Measurements from ENCODE around the gene TBCEL. TPM values are rescaled to one million over a fixed set of nuclear protein-coding genes. Genes with fewer than 3 reads are reported as not detected.

Gene TBCEL
- total RNA-seq (10 to 100 TPM; 42.7 to 42.9 TPM), polyA plus RNA-seq (ENCODE audit: insufficient read depth, low read depth, low replicate concordance) (38.2 TPM)
- long read RNA-seq, donor 1, full-length matches to known transcripts, result 3 of 3 reads
- long read RNA-seq, donor 1, partial matches to known transcripts, result 0 of 3 reads
- long read RNA-seq, donor 1, other reads (novel, unspliced or antisense), result 0 of 3 reads
- long read RNA-seq, donor 2, full-length matches to known transcripts, result 5 of 5 reads
- long read RNA-seq, donor 2, partial matches to known transcripts, result 0 of 5 reads
- long read RNA-seq, donor 2, other reads (novel, unspliced or antisense), result 0 of 5 reads

DNA sequence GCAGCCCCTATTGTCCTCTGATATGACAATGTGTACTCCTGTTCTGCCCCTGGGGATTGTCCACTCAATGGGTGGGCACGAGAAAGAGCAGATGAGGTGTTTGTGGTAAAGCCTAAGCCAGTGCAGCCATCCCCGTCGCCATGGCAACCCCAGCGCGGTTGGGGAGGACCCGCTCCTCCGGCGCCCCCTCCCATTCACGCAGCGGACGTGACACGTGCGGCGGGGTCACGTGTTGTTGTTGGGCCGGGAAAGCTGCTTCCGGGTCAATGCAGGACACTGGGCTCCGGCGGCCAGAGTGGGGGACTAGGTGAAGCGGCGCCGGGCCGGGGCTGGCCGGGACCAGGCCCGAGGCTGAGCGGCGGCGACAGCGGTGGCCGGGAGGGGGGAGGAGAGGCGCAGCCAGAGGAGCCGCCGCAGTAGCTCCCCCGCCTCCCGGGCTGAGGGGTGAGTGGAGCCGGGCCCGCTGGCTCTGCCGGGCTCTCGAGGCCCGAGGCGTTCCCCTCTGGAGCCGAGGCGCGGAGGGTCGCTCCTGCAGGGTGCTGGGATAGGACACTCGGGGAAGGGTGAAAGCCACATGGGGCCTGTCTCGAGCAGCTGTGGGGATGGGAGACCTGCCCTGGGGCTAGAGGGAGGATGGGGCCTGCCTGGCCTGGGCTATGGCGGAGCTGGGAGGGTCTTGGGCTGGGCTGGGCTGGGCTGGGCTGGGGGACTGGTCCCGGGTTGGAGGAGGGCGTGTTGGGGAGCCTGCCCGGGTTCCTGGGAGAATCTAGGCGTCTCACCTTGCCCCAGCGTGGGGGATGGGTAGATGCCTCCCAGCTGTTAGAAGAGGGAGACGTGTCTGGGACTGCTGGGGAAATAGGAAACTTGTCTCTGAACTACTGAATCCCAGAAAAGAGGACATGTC is at the start of gene TBCEL:
Gene TBCEL (plus strand): TSS at position 255 of the 904 bp plus-strand sequence. CDS start 21,589 bp downstream, outside the sequence.
- H3K4me1 ChIP-seq, result peaks cover 15% of the 10 kb centered on the region
- no peak for TF ChIP-seq POLR2A (IDR thresholded peaks at IDR 0.05)
- TF ChIP-seq CTCF (IDR thresholded peaks at IDR 0.05), result no peak
- H3K9me3 ChIP-seq, result no peaks in the 10 kb centered on the region
- intact Hi-C loops (cut with DNase I; ENCODE audit: low total_unique reads), result loop anchor here (10.0 kb wide), 1 partner anchor 81 kb away; the partner anchor contains the start of gene TECTA
- WGBS, 2 donors, result 1 to 5% methylated on average over 4 to 43 of the region's 54 CpGs
- DNase-seq, result peak; percentile 97
- H3K27me3 ChIP-seq, result no peaks in the 10 kb centered on the region
- H3K27ac ChIP-seq, result peak within 1 kb of the TSS; percentile 75 to 78
- H3K36me3 ChIP-seq (ENCODE audit: low read depth, missing control alignments), result no peaks in the 10 kb centered on the region
- H3K4me3 ChIP-seq, result peak within 1 kb of the TSS; percentile 71 to 77

DNA sequence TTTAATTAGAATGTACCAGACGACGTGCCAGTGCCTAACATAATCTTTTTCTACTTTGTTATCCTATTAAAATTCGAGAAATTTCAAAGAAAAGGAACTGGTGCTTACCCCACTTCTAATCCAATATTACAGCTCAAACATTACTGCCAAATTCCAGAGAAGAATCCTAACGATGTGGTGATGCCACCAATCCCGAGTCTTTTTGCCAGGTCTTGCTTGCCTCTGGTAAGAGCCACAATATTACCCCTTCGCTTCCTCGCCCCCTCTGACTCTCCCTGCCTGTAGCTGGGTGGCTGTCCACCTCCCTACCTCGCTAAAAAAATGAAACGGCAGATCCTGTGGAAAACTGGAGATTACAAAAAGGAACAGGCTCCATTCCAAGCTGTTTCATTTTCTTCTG is 49.4 kb upstream of the TBCEL start:
- TF ChIP-seq POLR2A (IDR thresholded peaks at IDR 0.05) (no peak), CTCF (IDR thresholded peaks at IDR 0.05) (no peak)
- Histone ChIP-seq H3K36me3 (ENCODE audit: low read depth, missing control alignments) (no peaks in the 10 kb centered on the region), H3K4me1 (no peaks in the 10 kb centered on the region), H3K27ac (no peak overlapping the region), H3K27me3 (no peaks in the 10 kb centered on the region), H3K9me3 (no peaks in the 10 kb centered on the region), H3K4me3 (no peak overlapping the region)
- intact Hi-C loops (cut with DNase I; ENCODE audit: low total_unique reads), result no loop called here
- 53 to 54% methylated on average over 9 of the region's 9 CpGs for WGBS, 2 donors
- DNase-seq, result no peak

- TF ChIP-seq POLR2A (IDR thresholded peaks at IDR 0.05) (no peak), CTCF (IDR thresholded peaks at IDR 0.05) (no peak)
- H3K27me3 ChIP-seq, result no peaks in the 10 kb centered on the region
- WGBS, 2 donors, result 43 to 59% methylated on average over 4 of the region's 4 CpGs
- H3K4me3 ChIP-seq, result no peak overlapping the region
- H3K36me3 ChIP-seq (ENCODE audit: low read depth, missing control alignments), result no peaks in the 10 kb centered on the region
- no peaks in the 10 kb centered on the region for H3K9me3 ChIP-seq
- intact Hi-C loops (cut with DNase I; ENCODE audit: low total_unique reads), result no loop called here
- no peaks in the 10 kb centered on the region for H3K4me1 ChIP-seq
- H3K27ac ChIP-seq, result no peak overlapping the region
- DNase-seq, result no peak
Measured at GRCh38 chr11:120974965-120975364, 48.9 kb upstream of the TBCEL start.

- Histone ChIP-seq H3K9me3 (no peaks in the 10 kb centered on the region), H3K36me3 (ENCODE audit: low read depth, missing control alignments) (no peaks in the 10 kb centered on the region), H3K27me3 (no peaks in the 10 kb centered on the region), H3K27ac (no peak overlapping the region), H3K4me3 (no peak overlapping the region), H3K4me1 (no peaks in the 10 kb centered on the region)
- intact Hi-C loops (cut with DNase I; ENCODE audit: low total_unique reads), result no loop called here
- TF ChIP-seq CTCF (IDR thresholded peaks at IDR 0.05), result no peak
- TF ChIP-seq POLR2A (IDR thresholded peaks at IDR 0.05), result no peak
- WGBS, 2 donors, result 88 to 93% methylated on average over 10 of the region's 10 CpGs
- no peak for DNase-seq
Measured at GRCh38 chr11:120977266-120978137, 46.4 kb upstream of the TBCEL start.
